Activated CD4-positive, alpha-beta T cell treated with anti-CD3 and anti-CD28 coated beads, Interleukin-2, amount 50 U/mL, for 48 hours (primary cell): ENCODE measurements around the gene EFEMP1.
A peak's percentile ranks its signal among the peaks of the same experiment; 100 is the strongest.

ENCODE experiments used
- DNase-seq, 2 experiments: peaks; one replicate each; pipeline ENCODE4 v3.0.0-alpha.2; 2020

Gene EFEMP1, protein sequence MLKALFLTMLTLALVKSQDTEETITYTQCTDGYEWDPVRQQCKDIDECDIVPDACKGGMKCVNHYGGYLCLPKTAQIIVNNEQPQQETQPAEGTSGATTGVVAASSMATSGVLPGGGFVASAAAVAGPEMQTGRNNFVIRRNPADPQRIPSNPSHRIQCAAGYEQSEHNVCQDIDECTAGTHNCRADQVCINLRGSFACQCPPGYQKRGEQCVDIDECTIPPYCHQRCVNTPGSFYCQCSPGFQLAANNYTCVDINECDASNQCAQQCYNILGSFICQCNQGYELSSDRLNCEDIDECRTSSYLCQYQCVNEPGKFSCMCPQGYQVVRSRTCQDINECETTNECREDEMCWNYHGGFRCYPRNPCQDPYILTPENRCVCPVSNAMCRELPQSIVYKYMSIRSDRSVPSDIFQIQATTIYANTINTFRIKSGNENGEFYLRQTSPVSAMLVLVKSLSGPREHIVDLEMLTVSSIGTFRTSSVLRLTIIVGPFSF

DNA sequence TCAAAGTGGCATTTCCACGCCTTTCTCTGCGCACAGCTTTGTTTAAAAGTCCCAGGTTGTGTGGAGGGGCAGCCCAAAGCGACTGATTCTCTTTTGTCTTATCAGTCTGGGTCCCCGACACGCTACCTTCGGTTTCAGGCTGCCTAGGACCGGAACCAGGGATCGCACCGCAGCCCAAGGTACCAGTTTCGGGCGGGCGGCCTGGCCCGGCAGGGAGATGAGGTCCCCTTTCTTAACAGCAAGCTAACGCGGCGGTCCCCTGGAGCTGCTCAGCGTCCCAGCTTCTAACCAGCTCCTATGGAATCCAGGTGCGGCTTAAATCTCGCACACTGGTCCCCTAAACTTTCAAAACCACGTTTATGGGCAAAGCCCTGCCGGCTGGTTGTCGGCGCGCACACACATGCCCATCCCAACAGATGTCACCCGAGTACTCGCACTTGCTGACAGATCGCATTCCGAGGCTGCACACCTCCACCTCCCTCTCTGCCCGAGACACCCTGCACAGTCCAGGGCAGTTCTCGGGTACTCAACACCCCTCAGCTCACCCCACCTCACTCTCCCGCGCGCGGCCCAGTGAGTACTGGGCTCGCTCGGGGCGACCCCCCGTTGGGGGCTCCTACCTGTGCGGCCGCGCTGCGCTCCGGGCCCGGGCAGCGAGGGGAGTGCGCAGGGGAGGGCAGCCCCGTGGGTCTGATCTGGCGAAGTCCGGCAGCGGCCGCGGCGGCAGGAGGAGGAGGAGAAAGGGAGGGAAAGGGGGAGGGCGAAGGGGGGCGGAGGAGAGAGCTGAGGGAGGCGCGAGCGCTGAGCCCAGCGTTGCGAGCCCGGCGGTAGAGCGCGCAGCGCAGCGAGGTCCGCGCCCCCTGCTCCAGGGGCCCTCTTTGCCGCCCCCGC lies at the start of gene EFEMP1:
TSS of gene EFEMP1 (minus strand) at position 692 of the 891 bp plus-strand sequence. CDS start 1,342 bp downstream, outside the sequence.
- peak; percentile 2 for DNase-seq

DNA sequence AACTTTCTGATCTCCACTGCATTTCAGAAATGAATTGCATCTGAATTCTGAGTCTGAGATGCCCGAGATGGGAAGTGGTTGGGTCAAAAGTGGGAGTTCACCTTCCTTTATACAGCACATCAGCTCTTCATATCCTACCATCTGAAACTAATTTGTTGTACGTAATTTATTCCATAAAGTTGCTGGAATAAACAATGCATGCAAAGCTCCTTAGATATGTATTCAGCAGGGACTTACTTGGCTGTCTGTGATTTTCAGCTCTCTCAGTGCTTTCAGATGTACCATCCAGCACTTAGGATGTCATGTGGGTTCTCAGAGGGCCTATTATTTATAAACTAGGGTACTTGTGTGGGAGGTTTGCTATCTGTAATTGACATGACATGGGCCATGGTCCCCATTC lies 46.9 kb upstream of the EFEMP1 start:
- DNase-seq, result no peak

- DNase-seq, result no peak
These were observed 45.4 kb upstream of the EFEMP1 start for GRCh38 chr2:55968941-55969340.

DNA sequence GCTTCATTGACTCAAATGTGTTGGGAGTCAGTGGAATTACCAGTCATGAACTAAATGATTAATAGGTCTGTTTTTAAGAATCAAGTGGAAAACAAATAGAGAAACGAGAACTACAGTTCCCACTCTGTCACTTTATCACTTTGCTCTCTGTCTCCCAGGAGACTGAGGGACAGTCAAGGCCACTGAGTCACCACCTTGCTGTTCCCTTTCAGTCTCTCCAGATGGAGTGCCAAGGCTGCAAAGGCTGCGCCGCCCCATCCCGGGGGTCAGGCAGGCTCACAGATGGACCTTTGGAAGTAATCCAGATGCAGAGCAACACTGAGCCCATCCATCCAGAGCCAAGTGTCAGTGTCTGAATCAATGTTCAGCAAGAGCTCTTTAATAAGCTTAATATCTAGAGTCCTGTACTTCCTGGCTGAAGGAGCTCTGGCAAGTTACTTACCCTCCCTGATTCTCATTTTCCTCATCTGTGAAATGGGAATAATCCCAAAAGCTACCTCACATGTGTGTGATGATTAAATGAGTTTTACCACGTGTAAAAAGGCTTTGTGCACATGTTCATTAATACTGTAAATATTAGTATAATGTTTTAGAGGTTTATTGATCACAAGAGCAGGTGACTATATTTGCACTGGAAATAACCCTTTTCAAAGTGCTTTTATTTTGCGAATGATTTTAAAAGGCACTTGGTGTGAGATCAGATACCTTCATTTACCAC lies 43.0 kb upstream of the EFEMP1 start:
- no peak for DNase-seq

DNA sequence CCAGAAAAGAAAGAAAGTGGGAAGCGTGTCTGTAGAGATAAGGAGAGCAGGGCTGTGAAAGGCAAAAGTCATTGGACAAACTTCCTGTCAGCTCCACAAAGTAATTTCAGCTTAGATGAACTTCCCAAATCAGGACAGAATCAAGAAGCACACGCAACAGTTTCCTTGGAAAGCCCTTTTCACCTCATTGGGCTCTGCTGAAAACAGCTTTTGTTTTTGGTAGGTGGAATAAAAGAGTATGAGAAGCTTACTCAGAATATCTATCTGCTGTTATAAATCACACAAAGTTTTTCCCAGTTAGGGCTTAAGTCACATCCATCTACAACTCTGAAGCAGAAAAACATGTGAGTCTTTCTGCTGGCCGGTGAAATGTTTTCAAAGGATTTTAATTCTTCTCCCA lies 42.4 kb upstream of the EFEMP1 start:
- DNase-seq, result no peak

DNA sequence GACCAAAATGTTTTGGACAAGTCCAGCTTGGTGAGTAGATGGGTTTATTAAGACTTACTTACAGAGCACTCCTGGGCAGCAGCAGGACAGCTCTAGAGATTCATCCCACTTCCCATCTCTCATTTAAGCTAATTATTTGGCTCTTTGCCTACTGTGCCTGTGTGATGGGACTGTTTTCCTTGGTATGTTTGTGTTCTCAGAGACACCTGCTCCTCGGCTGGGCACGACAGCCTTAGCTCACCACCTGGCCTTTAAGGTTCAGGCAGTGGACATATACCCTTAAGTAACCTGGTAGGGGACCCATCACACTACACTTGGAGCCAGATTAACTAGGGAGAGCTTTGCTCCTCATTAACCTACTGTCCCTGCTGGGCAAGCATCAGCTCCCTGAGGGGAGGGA lies 41.7 kb upstream of the EFEMP1 start:
- no peak for DNase-seq

DNA sequence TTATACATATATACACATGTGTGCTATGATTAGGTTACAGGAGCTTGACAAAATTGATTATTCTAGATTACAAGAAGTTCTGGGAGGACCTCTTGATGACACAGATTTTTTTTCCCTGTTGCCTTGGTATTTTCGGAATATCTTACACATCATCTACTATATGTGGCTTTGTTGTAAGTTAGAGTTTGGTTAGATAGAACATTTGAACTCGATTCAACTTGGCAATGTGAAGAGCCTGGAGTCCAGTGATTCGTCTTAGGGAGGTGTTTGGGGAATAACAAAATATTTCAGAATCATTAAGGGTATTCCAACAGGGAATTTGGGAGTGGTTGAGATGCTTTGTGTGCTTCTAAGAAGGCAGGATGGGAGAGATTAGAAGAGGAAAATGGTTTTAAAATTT lies 39.3 kb upstream of the EFEMP1 start:
- DNase-seq, result no peak

DNA sequence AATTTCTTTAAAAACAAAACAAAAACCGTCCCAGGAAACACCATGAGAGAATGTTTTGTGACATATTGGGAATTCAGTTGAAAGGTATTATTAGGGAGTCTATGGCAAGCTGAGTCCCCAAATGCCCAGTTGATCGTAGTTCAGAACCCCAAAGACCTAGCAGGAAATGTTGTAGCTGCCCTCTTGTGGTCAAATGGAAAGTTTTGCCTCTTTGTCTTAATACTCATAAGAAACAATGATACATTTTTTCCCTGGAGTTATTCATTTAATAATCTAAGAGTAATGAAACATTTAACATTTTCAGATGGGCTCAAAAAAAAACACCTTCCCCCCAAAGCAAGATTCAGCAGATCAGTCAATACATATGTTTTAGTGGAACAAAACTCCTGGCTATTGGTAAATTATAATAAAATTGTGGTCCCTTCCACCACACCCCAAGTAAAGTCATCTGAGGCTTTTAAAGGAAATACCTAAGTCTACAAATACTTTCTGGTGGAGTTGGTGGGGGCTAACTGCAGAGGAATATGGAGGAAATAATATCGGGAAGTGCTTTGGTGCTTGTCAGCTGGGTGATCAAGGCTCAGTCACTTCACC lies 37.8 kb upstream of the EFEMP1 start:
- DNase-seq, result no peak

- DNase-seq, result no peak
These were observed 35.2 kb upstream of the EFEMP1 start for GRCh38 chr2:55958756-55959155.

GRCh38 chr2:55957142-55957541 lies 33.6 kb upstream of the EFEMP1 start:
- DNase-seq, result no peak

DNA sequence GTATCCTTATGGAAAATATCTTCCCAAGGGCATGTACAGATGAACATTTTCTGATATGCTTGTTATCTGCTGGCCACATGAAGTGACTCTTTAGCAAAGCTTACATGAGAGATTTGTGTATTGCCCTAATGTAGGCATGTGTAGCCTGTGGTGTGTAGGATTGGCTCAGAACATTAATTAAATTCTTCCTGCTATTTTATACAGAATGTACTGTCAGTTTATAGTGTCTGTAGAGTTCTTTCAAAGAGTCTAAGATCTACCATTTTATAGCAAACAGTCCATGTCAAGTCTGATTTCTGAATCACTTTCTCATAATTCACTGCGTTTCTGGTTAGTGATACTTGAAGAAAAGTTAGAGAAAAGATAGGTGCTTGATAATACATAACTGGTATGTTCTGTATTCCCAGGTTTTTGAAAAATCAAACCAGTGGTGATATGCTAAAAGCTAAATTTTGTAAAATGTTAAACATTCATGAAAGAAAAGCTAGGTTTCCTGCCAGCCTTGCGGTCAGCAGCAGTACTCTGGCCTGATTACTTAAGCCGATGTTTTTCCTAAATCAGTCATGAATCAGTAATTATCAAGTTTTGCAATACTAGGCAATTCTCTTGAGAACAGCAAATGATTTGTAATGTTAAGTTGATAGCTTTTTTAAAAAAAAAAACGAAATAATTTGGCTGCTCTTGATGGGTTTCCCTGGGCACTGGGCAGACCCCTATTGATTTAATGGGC lies 30.9 kb upstream of the EFEMP1 start:
- no peak for DNase-seq

- DNase-seq, result no peak
These were observed 28.8 kb upstream of the EFEMP1 start for GRCh38 chr2:55952415-55952814.

DNA sequence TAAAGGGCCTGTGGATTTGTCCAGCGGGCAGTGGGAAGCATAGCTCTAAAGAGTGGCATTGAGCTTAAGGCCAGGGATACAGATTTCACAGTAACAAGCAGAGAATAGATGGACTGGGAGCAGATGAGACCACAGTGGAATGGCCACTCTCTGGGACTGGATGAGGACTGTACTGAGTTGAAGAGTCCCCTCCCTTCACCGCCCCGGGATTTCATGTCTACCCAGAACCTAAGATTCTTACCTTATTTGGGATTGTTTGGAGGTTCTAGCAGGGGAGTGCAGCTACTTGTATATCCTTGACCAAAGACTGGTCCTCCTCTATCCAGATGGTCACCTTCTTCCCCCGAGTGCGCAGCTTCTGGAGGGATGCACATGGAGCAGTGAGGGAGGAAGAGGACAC lies 28.0 kb upstream of the EFEMP1 start:
- no peak for DNase-seq

- DNase-seq, result no peak
These were observed 26.0 kb upstream of the EFEMP1 start for GRCh38 chr2:55949613-55950012.

DNA sequence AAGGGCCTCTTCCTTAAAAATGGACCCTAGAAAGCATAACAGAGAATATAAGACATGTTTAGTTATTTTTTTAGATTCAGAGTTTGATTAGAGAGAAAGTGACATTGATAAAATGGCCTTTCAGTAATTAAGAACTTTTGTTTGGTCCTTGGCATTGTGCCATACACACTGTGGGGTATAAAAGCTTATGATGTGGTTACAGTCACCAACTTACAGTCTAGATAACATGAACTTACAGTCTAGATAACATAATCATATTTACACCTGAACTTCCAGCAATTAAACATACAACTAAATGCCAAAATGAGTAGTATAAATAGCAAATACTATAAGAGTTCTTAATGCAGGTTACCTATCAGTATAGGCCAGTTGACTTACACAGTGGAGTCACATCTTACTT lies 25.6 kb upstream of the EFEMP1 start:
- DNase-seq, result no peak

GRCh38 chr2:55948176-55948923 lies 24.8 kb upstream of the EFEMP1 start:
- no peak for DNase-seq

- no peak for DNase-seq
These were observed 24.2 kb upstream of the EFEMP1 start for GRCh38 chr2:55947752-55948151.

GRCh38 chr2:55946793-55947192 lies 23.2 kb upstream of the EFEMP1 start:
- DNase-seq, result no peak

GRCh38 chr2:55943466-55943865 lies 19.9 kb upstream of the EFEMP1 start:
- no peak for DNase-seq

DNA sequence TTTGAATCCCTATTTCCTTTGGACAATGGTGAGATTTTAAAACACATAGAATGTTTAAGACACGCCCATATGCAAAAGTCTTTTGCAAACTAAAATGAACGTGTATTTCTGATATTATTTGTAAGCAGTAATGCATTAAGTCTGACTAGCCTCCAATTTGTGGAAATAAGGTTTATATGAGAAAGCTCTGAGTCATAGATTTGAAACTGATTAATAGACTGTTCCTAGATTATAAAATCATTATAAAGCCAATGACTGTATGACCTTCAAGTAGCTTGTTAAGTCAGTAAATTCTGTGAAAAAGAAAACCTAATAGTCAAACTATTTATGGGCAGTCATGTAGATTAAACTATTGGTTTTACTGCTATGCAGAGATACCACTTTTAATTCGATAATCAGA lies 12.8 kb upstream of the EFEMP1 start:
- DNase-seq, result no peak

DNA sequence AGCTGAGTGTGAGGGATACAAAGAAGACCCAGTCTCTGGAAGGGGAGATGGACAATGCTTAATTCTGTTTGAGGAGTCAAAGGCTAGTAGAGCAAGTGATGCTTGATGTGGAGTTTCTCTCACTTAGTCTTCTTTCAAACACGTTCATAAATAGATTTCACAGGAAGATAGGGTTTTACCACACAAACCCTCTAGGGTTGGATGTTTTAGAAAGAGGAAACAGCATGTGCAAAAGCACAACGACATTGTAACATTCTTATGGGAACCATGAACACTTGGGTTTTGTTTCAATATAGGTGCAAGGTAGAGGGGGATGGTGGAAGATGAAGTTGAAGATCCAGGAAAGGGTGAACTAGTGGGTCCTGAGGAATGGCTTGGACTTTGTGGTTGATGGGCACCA lies 10.8 kb upstream of the EFEMP1 start:
- no peak for DNase-seq
